ENCODE measurements around the gene PTGIS.

PTGIS gene

GRCh38 chr20:49556621-49557020, 11.3 kb downstream of the PTGIS start:
- no peak for DNase-seq (ENCODE audit: low read depth in 2 of 2)
- no peak for TF ChIP-seq CTCF (IDR thresholded peaks at IDR 0.05; ENCODE audit: low read depth, low read length)
- H3K4me3 ChIP-seq (replicated peaks in 1 of 2; ENCODE audit: low read depth in 2 of 2, low read length in 2 of 2), result no peak overlapping the region

- no peak for TF ChIP-seq CTCF (IDR thresholded peaks at IDR 0.05; ENCODE audit: low read depth, low read length)
- no peak overlapping the region for H3K4me3 ChIP-seq (replicated peaks in 1 of 2; ENCODE audit: low read depth in 2 of 2, low read length in 2 of 2)
- DNase-seq (ENCODE audit: low read depth in 2 of 2), result no peak
These were observed 18.0 kb downstream of the PTGIS start for GRCh38 chr20:49549801-49550551.

- TF ChIP-seq CTCF (IDR thresholded peaks at IDR 0.05; ENCODE audit: low read depth, low read length), result no peak
- DNase-seq (ENCODE audit: low read depth in 2 of 2), result no peak
- no peak overlapping the region for H3K4me3 ChIP-seq (replicated peaks in 1 of 2; ENCODE audit: low read depth in 2 of 2, low read length in 2 of 2)
These were observed 19.5 kb downstream of the PTGIS start for GRCh38 chr20:49548371-49548947.

GRCh38 chr20:49545572-49545971, 22.4 kb downstream of the PTGIS start:
- H3K4me3 ChIP-seq (replicated peaks in 1 of 2; ENCODE audit: low read depth in 2 of 2, low read length in 2 of 2), result no peak overlapping the region
- DNase-seq (ENCODE audit: low read depth in 2 of 2), result no peak
- TF ChIP-seq CTCF (IDR thresholded peaks at IDR 0.05; ENCODE audit: low read depth, low read length), result peak; percentile 32

GRCh38 chr20:49544535-49544934, 23.4 kb downstream of the PTGIS start:
- H3K4me3 ChIP-seq (replicated peaks in 1 of 2; ENCODE audit: low read depth in 2 of 2, low read length in 2 of 2), result no peak overlapping the region
- TF ChIP-seq CTCF (IDR thresholded peaks at IDR 0.05; ENCODE audit: low read depth, low read length), result no peak
- DNase-seq (ENCODE audit: low read depth in 2 of 2), result no peak

- no peak for DNase-seq (ENCODE audit: low read depth in 2 of 2)
- TF ChIP-seq CTCF (IDR thresholded peaks at IDR 0.05; ENCODE audit: low read depth, low read length), result no peak
- H3K4me3 ChIP-seq (replicated peaks in 1 of 2; ENCODE audit: low read depth in 2 of 2, low read length in 2 of 2), result no peak overlapping the region
These were observed 24.0 kb downstream of the PTGIS start for GRCh38 chr20:49543858-49544437.
